DND-41 (cell line): ENCODE data around the gene PHLPP1.

Source experiments
- CTCF ChIP-seq: IDR thresholded peaks from 2 replicates; pipeline ENCODE4 v1.5.1; 2012; ENCODE audit warnings: borderline replicate concordance, low read length, moderate library complexity, mild to moderate bottlenecking; ENCODE audit not compliant: poor library complexity, severe bottlenecking; ENCODE audit errors: extremely low read depth
- EZH2 ChIP-seq: IDR thresholded peaks from 3 replicates; pipeline ENCODE4 v1.6.1; 2012; ENCODE audit warnings: borderline replicate concordance, low read depth, mild to moderate bottlenecking, moderate library complexity, low read length, inconsistent platforms; ENCODE audit not compliant: severe bottlenecking

- no peak for TF ChIP-seq CTCF
- TF ChIP-seq EZH2: no peak
Observed at GRCh38 chr18:62716619-62717168, 1.4 kb downstream of the PHLPP1 start.
